C4-2B (cell line): ENCODE results near the gene KRT1.
"Not testable (repeated sequence)": the region's sequence is repeated elsewhere in the genome, so short reads cannot be mapped to it uniquely, and the experiment has no call there.

Source experiments
- H3K27ac ChIP-seq: fragments of 450-650 bp; 2 replicates; pipeline ENCODE4 v1.5.1; 2017
- ZFX ChIP-seq: fragments of 450-650 bp; IDR thresholded peaks from 2 replicates; pipeline ENCODE4 v1.6.1; 2017
- TF ChIP-seq, protein P1 (sequence below): fragments of 450-650 bp; conservative IDR thresholded peaks from 2 replicates; pipeline ENCODE4 v1.5.1; 2017; ENCODE audit warnings: mild to moderate bottlenecking

Gene KRT1

DNA sequence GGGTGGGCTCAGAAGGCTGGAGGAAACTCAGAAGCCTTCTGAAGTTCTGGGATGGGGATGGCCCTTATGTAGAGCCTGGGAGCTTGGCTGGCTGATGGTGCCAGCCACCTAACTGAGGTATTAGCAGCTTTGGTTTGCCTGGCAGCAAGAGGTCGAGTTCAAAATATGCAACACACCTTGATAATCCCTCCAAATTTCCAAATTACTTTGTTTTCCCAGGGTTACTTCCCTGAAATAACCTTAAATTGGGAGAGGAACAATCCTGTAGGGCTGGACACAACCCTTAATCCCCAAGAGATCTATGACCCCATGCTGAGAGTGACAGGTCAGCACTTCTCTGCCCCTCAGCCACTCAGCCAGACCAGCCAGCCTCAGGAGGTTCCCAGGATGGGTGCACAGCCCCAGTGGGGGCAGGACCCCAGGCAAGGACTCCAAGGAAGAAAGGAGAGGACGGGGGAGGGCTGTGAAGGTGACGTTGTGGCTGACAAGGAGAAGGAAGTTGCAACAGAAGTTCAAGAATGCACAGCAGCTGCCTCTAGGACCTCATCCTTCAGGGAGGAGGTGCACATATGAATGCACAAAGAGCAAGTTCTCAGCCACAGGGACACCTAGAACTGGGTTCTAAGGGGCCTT is 41.7 kb upstream of the KRT1 start:
- H3K27ac ChIP-seq: no peak overlapping the region
- TF ChIP-seq, protein P1, sequence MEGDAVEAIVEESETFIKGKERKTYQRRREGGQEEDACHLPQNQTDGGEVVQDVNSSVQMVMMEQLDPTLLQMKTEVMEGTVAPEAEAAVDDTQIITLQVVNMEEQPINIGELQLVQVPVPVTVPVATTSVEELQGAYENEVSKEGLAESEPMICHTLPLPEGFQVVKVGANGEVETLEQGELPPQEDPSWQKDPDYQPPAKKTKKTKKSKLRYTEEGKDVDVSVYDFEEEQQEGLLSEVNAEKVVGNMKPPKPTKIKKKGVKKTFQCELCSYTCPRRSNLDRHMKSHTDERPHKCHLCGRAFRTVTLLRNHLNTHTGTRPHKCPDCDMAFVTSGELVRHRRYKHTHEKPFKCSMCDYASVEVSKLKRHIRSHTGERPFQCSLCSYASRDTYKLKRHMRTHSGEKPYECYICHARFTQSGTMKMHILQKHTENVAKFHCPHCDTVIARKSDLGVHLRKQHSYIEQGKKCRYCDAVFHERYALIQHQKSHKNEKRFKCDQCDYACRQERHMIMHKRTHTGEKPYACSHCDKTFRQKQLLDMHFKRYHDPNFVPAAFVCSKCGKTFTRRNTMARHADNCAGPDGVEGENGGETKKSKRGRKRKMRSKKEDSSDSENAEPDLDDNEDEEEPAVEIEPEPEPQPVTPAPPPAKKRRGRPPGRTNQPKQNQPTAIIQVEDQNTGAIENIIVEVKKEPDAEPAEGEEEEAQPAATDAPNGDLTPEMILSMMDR: no peak
- no peak for TF ChIP-seq ZFX

DNA sequence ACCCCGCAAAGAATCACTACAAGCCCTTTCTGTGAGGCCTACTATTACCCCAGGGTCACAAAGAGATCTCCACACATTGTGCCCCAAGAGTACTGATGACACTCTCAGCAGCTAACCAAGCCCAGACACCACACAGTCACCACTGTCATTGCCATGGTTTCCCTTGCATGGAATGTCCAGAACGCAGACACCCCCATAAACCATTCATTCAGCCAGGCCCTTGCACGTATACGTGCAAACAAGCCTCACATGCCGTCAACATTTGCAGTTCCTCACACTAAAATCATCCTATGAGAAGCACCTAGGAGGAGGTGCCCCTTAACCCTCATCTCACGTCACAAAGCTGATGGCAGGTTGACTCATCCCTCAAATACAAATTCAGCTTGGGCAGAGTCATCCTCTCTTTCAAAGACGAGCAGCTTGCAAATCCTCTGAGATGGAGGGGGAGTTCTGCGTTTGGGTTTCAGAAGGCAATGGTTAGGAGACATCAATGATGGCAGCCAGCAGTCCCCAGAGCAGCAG is 40.2 kb upstream of the KRT1 start:
- no peak overlapping the region for H3K27ac ChIP-seq
- TF ChIP-seq, protein P1: no peak
- TF ChIP-seq ZFX: no peak

DNA sequence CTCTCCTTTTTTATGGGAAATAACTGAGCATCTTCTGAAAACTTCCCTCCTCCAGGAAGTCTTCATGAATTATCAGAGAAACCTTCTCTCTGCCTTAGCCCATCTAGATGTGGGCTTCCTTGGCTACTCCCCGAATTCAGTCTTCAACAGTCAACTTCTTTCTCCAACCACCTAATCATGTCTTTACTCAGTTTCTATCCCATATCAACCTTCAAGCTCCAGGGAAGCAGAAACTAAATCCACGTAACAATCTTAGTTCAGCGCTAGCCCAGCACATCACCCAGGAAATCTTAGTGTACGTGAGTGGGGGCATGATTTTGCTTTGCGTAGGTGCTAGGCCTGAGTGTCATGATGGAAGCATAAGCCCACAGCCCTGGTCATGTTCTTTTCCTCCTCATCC is 35.9 kb upstream of the KRT1 start:
- TF ChIP-seq ZFX: no peak
- TF ChIP-seq, protein P1: no peak
- H3K27ac ChIP-seq: no peak overlapping the region

DNA sequence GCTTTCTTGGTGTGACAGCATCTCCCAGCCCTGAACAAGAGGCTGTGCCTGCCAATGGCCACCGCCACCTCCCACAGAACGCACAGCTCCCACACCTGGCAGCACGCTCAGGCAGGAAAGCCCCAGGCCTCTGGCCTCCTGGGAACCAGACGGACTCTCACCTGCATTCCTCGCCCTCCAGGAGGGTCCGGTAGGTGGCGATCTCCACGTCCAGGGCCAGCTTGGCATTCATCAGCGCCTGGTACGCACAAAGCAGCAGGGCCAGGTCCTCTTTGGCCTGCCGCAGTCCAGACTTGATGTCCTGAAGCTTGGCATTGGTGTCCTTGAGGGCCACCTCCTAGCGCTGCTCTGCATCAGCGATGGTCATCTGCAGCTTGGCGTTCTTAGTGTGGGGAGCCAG is 35.2 kb upstream of the KRT1 start:
- TF ChIP-seq, protein P1: peak; percentile 77
- TF ChIP-seq ZFX: no peak
- H3K27ac ChIP-seq: no peak overlapping the region

DNA sequence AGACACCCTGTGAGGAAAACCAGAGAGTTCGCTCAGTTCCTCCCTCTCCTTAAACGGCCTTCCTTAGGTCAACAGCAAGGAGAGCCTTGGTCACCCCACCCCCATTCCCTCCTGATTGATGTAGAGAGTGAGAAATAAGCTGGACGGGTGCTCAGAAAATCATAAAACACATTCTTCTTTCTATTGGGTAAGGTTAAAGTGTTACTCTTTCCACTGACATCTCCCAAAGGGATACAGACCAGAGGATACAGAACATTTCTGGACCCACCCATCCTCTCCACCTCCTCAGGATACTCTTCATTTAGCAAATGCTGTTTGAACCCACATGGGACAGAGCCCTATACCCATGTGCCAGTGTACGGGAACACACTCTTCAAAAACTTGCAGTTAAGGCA is 34.7 kb upstream of the KRT1 start:
- TF ChIP-seq, protein P1: no peak
- no peak for TF ChIP-seq ZFX
- H3K27ac ChIP-seq: no peak overlapping the region

DNA sequence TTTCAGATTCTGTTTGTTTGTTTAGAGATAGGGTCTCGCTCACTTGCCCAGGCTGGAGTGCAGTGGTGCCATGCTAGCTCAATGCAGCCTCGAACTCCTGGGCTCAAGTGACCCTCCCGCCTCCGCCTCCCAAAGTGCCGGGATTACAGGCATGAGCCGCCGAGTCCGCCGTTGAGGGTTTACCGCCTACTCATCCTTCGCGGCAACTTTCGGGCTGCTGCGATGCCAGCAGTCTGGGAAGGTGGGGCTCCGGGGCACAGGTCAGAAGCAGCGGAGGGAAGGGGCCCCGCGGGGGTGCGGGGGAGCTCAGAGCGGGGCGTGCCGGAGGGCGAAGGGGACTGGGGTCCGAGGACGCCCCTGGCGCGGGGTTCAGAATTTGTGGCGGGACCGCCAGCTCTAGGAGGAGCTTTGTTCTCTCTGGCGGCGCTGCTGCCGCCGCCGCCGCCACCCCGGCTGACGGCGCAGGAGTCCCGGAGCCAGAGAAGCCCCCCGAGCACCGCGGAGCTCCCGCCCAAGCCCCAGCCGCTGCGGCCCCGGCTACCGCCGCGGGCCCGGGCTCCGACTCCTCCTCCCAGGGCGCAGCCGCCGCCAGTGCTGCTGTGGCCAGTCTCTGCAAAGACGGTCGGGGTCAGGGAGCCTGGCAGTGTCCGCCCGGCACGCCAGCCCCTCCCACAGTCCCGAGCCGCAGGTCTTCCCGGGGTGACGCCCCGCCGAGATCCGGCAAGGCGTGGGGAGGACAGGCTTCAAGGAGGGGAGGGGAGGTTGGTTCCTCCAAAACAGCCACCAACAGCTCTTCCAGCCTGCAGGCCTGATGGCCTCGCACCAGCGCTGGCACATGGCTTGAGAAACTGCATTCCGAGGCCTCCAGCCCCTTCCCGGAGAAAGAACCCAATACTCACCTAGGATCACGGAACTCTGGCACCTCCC is 34.0 kb upstream of the KRT1 start:
- TF ChIP-seq, protein P1: no peak
- TF ChIP-seq ZFX: no peak

DNA sequence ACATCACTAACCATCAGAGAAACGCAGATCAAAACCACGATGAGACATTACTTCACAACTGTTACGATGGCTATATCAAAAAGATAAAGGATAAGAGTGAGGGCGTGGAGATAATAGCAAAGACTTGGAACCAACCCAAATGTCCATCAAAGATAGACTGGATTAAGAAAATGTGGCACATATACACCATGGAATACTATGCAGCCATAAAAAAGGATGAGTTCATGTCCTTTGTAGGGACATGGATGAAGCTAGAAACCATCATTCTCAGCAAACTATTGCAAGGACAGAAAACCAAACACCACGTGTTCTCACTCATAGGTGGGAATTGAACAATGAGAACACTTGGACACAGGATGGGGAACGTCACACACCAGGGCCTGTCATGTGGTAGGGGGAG is 31.9 kb upstream of the KRT1 start:
- not testable (repeated sequence) for H3K27ac ChIP-seq

More for the DNA sequence above, 34.0 kb upstream of the KRT1 start:
- H3K27ac ChIP-seq: no peak overlapping the region
